ENCODE data around the gene GTPBP1.

Gene GTPBP1

GRCh38 chr22:38757464-38757757 lies 51.7 kb downstream of the GTPBP1 start:
- Histone ChIP-seq H3K27me3 (replicated peaks; ENCODE audit: insufficient read depth, low read length) (no peaks in the 10 kb centered on the region), H3K79me2 (ENCODE audit: low read length) (peaks cover 41% of the 10 kb centered on the region), H3K4me2 (ENCODE audit: low read depth, low read length) (peak overlapping the region; percentile 86; the same call in 1 of the 2 replicates), H3K9me2 (replicated peaks; ENCODE audit: insufficient read depth, low read length) (no peaks in the 10 kb centered on the region), H2AFZ (ENCODE audit: low read length) (no peak overlapping the region), H3K9ac (ENCODE audit: low read length) (no peak overlapping the region), H3K9me3 (replicated peaks; ENCODE audit: insufficient read depth, low read length) (no peaks in the 10 kb centered on the region), H3F3A (ENCODE audit: insufficient read depth, low read length) (peaks cover 29% of the 10 kb centered on the region), H3K27ac (ENCODE audit: low read length) (no peak overlapping the region), H3K36me3 (replicated peaks; ENCODE audit: insufficient read depth, low read length) (peaks cover 6% of the 10 kb centered on the region; the same call in 1 of the 2 replicates), H4K20me1 (ENCODE audit: insufficient read depth, low read length) (no peaks in the 10 kb centered on the region), H3K4me3 (ENCODE audit: low read length) (no peak overlapping the region), H3K4me1 (ENCODE audit: low read length) (peaks cover 28% of the 10 kb centered on the region)
- no peak for DNase-seq
- TF ChIP-seq, protein P1, sequence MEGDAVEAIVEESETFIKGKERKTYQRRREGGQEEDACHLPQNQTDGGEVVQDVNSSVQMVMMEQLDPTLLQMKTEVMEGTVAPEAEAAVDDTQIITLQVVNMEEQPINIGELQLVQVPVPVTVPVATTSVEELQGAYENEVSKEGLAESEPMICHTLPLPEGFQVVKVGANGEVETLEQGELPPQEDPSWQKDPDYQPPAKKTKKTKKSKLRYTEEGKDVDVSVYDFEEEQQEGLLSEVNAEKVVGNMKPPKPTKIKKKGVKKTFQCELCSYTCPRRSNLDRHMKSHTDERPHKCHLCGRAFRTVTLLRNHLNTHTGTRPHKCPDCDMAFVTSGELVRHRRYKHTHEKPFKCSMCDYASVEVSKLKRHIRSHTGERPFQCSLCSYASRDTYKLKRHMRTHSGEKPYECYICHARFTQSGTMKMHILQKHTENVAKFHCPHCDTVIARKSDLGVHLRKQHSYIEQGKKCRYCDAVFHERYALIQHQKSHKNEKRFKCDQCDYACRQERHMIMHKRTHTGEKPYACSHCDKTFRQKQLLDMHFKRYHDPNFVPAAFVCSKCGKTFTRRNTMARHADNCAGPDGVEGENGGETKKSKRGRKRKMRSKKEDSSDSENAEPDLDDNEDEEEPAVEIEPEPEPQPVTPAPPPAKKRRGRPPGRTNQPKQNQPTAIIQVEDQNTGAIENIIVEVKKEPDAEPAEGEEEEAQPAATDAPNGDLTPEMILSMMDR (IDR thresholded peaks at IDR 0.05; ENCODE audit: low read length) = no peak
- TF ChIP-seq EZH2 (optimal IDR thresholded peaks at IDR 0.05; ENCODE audit: low read depth, low read length) (no peak), EZH2phosphoT487 (IDR thresholded peaks at IDR 0.05; ENCODE audit: low read length) (no peak)

DNA sequence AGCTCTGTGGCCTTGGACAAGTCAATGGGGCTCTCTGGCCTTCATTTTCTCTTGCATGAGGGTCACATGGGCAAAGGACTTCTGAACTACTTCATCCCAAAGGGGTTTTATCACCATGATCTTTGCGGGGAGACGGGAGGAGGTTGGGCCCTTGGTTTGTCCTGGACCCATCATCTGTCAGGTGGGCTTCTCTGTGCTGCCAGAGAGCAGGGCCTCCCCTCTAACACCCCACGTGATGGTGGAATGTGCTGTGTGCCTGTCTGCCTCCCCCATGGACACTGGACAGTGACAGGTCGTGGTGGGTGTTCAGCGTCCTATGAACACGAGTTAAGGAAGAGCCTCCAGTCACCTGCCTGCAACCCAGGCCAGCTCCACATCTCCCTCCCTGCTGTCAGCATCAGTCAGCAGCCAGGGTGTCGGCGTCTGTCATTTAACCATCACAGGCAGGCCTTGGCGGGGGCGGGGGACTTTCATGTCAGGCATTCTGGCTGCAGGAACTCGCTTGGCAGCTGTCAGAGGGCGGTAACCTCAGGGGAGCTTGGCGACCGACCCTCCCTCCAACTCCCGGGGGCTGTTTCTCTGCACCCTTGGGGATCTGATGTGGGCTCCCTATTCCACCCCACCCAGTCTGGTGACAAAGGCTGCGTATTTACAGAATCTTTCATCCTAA lies 52.7 kb downstream of the GTPBP1 start:
- no peaks in the 10 kb centered on the region for H4K20me1 ChIP-seq (ENCODE audit: insufficient read depth, low read length)
- no peaks in the 10 kb centered on the region for H3K9me3 ChIP-seq (replicated peaks; ENCODE audit: insufficient read depth, low read length)
- DNase-seq = no peak
- no peak for TF ChIP-seq EZH2 (optimal IDR thresholded peaks at IDR 0.05; ENCODE audit: low read depth, low read length)
- TF ChIP-seq, protein P1 (IDR thresholded peaks at IDR 0.05; ENCODE audit: low read length) = no peak
- no peak for TF ChIP-seq EZH2phosphoT487 (IDR thresholded peaks at IDR 0.05; ENCODE audit: low read length)
- no peak overlapping the region for H3K27ac ChIP-seq (ENCODE audit: low read length)
- peaks cover 19% of the 10 kb centered on the region for H3K4me1 ChIP-seq (ENCODE audit: low read length)
- H3K79me2 ChIP-seq (ENCODE audit: low read length) = peaks cover 31% of the 10 kb centered on the region
- no peak overlapping the region for H3K4me3 ChIP-seq (ENCODE audit: low read length)
- no peaks in the 10 kb centered on the region for H3K27me3 ChIP-seq (replicated peaks; ENCODE audit: insufficient read depth, low read length)
- peaks cover 21% of the 10 kb centered on the region for H3F3A ChIP-seq (ENCODE audit: insufficient read depth, low read length)
- H3K9ac ChIP-seq (ENCODE audit: low read length) = no peak overlapping the region
- 0 out of 2 replicates have a peak, but pooled peaks cover 3% of the 10 kb centered on the region for H3K36me3 ChIP-seq (replicated peaks; ENCODE audit: insufficient read depth, low read length)
- H2AFZ ChIP-seq (ENCODE audit: low read length) = no peak overlapping the region
- H3K9me2 ChIP-seq (replicated peaks; ENCODE audit: insufficient read depth, low read length) = no peaks in the 10 kb centered on the region
- H3K4me2 ChIP-seq (ENCODE audit: low read depth, low read length) = no peak overlapping the region

- no peaks in the 10 kb centered on the region for H3K9me3 ChIP-seq (replicated peaks; ENCODE audit: insufficient read depth, low read length)
- peaks cover 15% of the 10 kb centered on the region for H3F3A ChIP-seq (ENCODE audit: insufficient read depth, low read length)
- no peak overlapping the region for H3K4me2 ChIP-seq (ENCODE audit: low read depth, low read length)
- TF ChIP-seq EZH2phosphoT487 (IDR thresholded peaks at IDR 0.05; ENCODE audit: low read length) = no peak
- TF ChIP-seq, protein P1 (IDR thresholded peaks at IDR 0.05; ENCODE audit: low read length) = no peak
- no peak for TF ChIP-seq EZH2 (optimal IDR thresholded peaks at IDR 0.05; ENCODE audit: low read depth, low read length)
- H3K79me2 ChIP-seq (ENCODE audit: low read length) = peaks cover 25% of the 10 kb centered on the region
- no peak for DNase-seq
- no peaks in the 10 kb centered on the region for H3K9me2 ChIP-seq (replicated peaks; ENCODE audit: insufficient read depth, low read length)
- no peak overlapping the region for H3K9ac ChIP-seq (ENCODE audit: low read length)
- H2AFZ ChIP-seq (ENCODE audit: low read length) = no peak overlapping the region
- H3K36me3 ChIP-seq (replicated peaks; ENCODE audit: insufficient read depth, low read length) = no peaks in the 10 kb centered on the region
- H3K27ac ChIP-seq (ENCODE audit: low read length) = no peak overlapping the region
- H4K20me1 ChIP-seq (ENCODE audit: insufficient read depth, low read length) = no peaks in the 10 kb centered on the region
- H3K27me3 ChIP-seq (replicated peaks; ENCODE audit: insufficient read depth, low read length) = no peaks in the 10 kb centered on the region
- H3K4me1 ChIP-seq (ENCODE audit: low read length) = peaks cover 13% of the 10 kb centered on the region
- no peak overlapping the region for H3K4me3 ChIP-seq (ENCODE audit: low read length)
Measured at GRCh38 chr22:38759005-38759404, 53.3 kb downstream of the GTPBP1 start.

All from MM.1S (cell line).